Hepatocyte (in vitro differentiated cells): Measurements from ENCODE around the gene CNMD. TPM values are rescaled to one million over a fixed set of nuclear protein-coding genes. Genes with fewer than 3 reads are reported as not detected.

Source experiments
- DNase-seq: peaks from one replicate; pipeline ENCODE4 v3.0.0-alpha.2; 2016; ENCODE audit warnings: low spot score
- H2AFZ ChIP-seq: fragments of 200-600 bp; sonication (generic); 2 replicates; pipeline ENCODE4 v1.6.0; 2016; ENCODE audit warnings: antibody characterized with exemption, mild to moderate bottlenecking
- H3K27ac ChIP-seq: fragments of 200-600 bp; sonication (generic); 2 replicates; pipeline ENCODE4 v1.5.1; 2016; ENCODE audit warnings: mild to moderate bottlenecking
- H3K27me3 ChIP-seq: fragments of 200-600 bp; sonication (generic); 2 replicates; pipeline ENCODE4 v1.6.1; 2016
- H3K36me3 ChIP-seq: fragments of 200-600 bp; sonication (generic); replicated peaks from 2 replicates; pipeline ENCODE4 v1.5.1; 2016; ENCODE audit warnings: low read depth; ENCODE audit not compliant: insufficient read depth
- H3K4me1 ChIP-seq: fragments of 200-600 bp; sonication (generic); 2 replicates; pipeline ENCODE4 v1.5.1; 2016; ENCODE audit warnings: mild to moderate bottlenecking, moderate library complexity; ENCODE audit not compliant: insufficient read depth
- H3K4me2 ChIP-seq: fragments of 200-600 bp; sonication (generic); 2 replicates; pipeline ENCODE4 v1.6.0; 2016
- H3K4me3 ChIP-seq: fragments of 200-600 bp; sonication (generic); 2 replicates; pipeline ENCODE4 v1.5.1; 2016; ENCODE audit warnings: mild to moderate bottlenecking
- H3K79me2 ChIP-seq: fragments of 200-600 bp; sonication (generic); 2 replicates; pipeline ENCODE4 v1.6.0; 2017; ENCODE audit warnings: mild to moderate bottlenecking
- H3K9me2 ChIP-seq: fragments of 200-600 bp; sonication (generic); replicated peaks from 2 replicates; pipeline ENCODE4 v1.6.0; 2017; ENCODE audit warnings: mild to moderate bottlenecking; ENCODE audit not compliant: insufficient read depth
- H3K9me3 ChIP-seq: fragments of 200-600 bp; sonication (generic); 2 replicates; pipeline ENCODE4 v1.5.1; 2016; ENCODE audit warnings: low read depth, mild to moderate bottlenecking
- H4K20me1 ChIP-seq: fragments of 200-600 bp; sonication (generic); 2 replicates; pipeline ENCODE4 v1.6.0; 2016; ENCODE audit warnings: mild to moderate bottlenecking; ENCODE audit not compliant: insufficient read depth, poor library complexity, severe bottlenecking
- CTCF ChIP-seq: fragments of 200-600 bp; sonication (generic); IDR thresholded peaks from 2 replicates; pipeline ENCODE4 v1.5.1; 2016; ENCODE audit warnings: antibody characterized with exemption, mild to moderate bottlenecking; ENCODE audit not compliant: poor library complexity
- EZH2 ChIP-seq: fragments of 200-600 bp; sonication (generic); IDR thresholded peaks from 2 replicates; pipeline ENCODE4 v1.6.1; 2016; ENCODE audit warnings: antibody characterized with exemption, mild to moderate bottlenecking, borderline replicate concordance
- EZH2phosphoT487 ChIP-seq: fragments of 200-600 bp; sonication (generic); IDR thresholded peaks from one replicate; pipeline ENCODE4 v1.6.1; 2018; ENCODE audit warnings: antibody characterized with exemption, mild to moderate bottlenecking, low read depth, moderate library complexity; ENCODE audit not compliant: unreplicated experiment, severe bottlenecking
- WGBS: methylation state at CpG from one replicate; pipeline ENCODE4 v1.1.6; 2016; ENCODE audit warnings: low lambda C conversion rate; ENCODE audit errors: missing lambda C conversion rate; 5-methylcytosine and 5-hydroxymethylcytosine counted together
- polyA plus RNA-seq: library from polyadenylated mRNA; unstranded; fragments of >200 nt; fragmentation: Nextera tagmentation; extraction: Ambion mirVana; gene quantifications from 2 replicates; pipeline ENCODE4 v1.2.1, GENCODE V29; 2016
- total RNA-seq: library from RNA; depleted of rRNA; stranded (reverse); fragments of >200 nt; gene quantifications from 2 replicates; pipeline ENCODE4 v1.2.3, GENCODE V29; 2014

CNMD gene
- total and polyA plus RNA-seq, 2 experiments from 2014 or later = 0.47 TPM; not detected in 1

GRCh38 chr13:52785739-52786138 is 46.1 kb upstream of the CNMD start:
- Histone ChIP-seq H3K27ac (no peak overlapping the region), H3K36me3 (no peaks in the 10 kb centered on the region), H3K9me3 (no peaks in the 10 kb centered on the region), H3K9me2 (no peaks in the 10 kb centered on the region), H3K4me2 (no peak overlapping the region), H3K79me2 (no peaks in the 10 kb centered on the region), H2AFZ (no peak overlapping the region), H3K27me3 (no peaks in the 10 kb centered on the region), H4K20me1 (no peaks in the 10 kb centered on the region), H3K4me1 (no peaks in the 10 kb centered on the region), H3K4me3 (no peak overlapping the region)
- no peak for TF ChIP-seq EZH2
- no peak for TF ChIP-seq CTCF
- TF ChIP-seq EZH2phosphoT487 = no peak
- WGBS = 66% methylated on average over 5 of the region's 5 CpGs
- no peak for DNase-seq

- Histone ChIP-seq H3K79me2 (no peaks in the 10 kb centered on the region), H2AFZ (no peak overlapping the region), H3K4me2 (no peak overlapping the region), H3K9me3 (no peaks in the 10 kb centered on the region), H3K27me3 (no peaks in the 10 kb centered on the region), H3K4me3 (no peak overlapping the region), H3K4me1 (no peaks in the 10 kb centered on the region), H3K27ac (no peak overlapping the region), H3K36me3 (no peaks in the 10 kb centered on the region), H3K9me2 (no peaks in the 10 kb centered on the region), H4K20me1 (no peaks in the 10 kb centered on the region)
- no peak for DNase-seq
- TF ChIP-seq EZH2phosphoT487 (no peak), CTCF (no peak), EZH2 (no peak)
- WGBS = 70% methylated on average over 6 of the region's 6 CpGs
Measured at GRCh38 chr13:52784591-52785340, 45.1 kb upstream of the CNMD start.

- H3K36me3 ChIP-seq = no peaks in the 10 kb centered on the region
- H3K4me3 ChIP-seq = no peak overlapping the region
- no peak overlapping the region for H3K4me2 ChIP-seq
- H3K27ac ChIP-seq = no peak overlapping the region
- H3K79me2 ChIP-seq = no peaks in the 10 kb centered on the region
- H4K20me1 ChIP-seq = no peaks in the 10 kb centered on the region
- no peaks in the 10 kb centered on the region for H3K9me3 ChIP-seq
- TF ChIP-seq EZH2phosphoT487 (no peak), EZH2 (no peak), CTCF (no peak)
- H2AFZ ChIP-seq = no peak overlapping the region
- no peaks in the 10 kb centered on the region for H3K4me1 ChIP-seq
- H3K9me2 ChIP-seq = no peaks in the 10 kb centered on the region
- DNase-seq = no peak
- H3K27me3 ChIP-seq = no peaks in the 10 kb centered on the region
Measured at GRCh38 chr13:52783943-52784342, 44.3 kb upstream of the CNMD start.
